Astrocyte (in vitro differentiated cells and primary cell): ENCODE results near the gene NIPSNAP2. TPM values are rescaled to one million over a fixed set of nuclear protein-coding genes. Genes with fewer than 3 reads are reported as not detected.
A peak's percentile ranks its signal among the peaks of the same experiment; 100 is the strongest.

Experiments used
- DNase-seq: peaks from one replicate; pipeline ENCODE4 v3.0.0-alpha.2; 2010; ENCODE audit warnings: low read depth
- FAIRE-seq: peaks from 2 replicates; lab custom pipeline; 2011; peaks lifted over from hg19 to GRCh38; lab: Jason Lieb, UNC
- H2AFZ ChIP-seq: 2 replicates; pipeline ENCODE4 v1.6.0; 2012; ENCODE audit warnings: low read depth, low read length, inconsistent platforms
- H3K27ac ChIP-seq: 2 replicates; pipeline ENCODE4 v1.5.1; 2011; ENCODE audit warnings: low read depth, low read length, inconsistent platforms
- H3K27me3 ChIP-seq: 2 replicates; pipeline ENCODE4 v1.6.0; 2011; ENCODE audit warnings: low read length, inconsistent platforms; ENCODE audit not compliant: insufficient read depth
- H3K36me3 ChIP-seq: 2 replicates; pipeline ENCODE4 v1.5.1; 2011; ENCODE audit warnings: low read length, inconsistent platforms; ENCODE audit not compliant: insufficient read depth
- H3K4me1 ChIP-seq: 2 replicates; pipeline ENCODE4 v1.5.1; 2011; ENCODE audit warnings: low read length, inconsistent platforms; ENCODE audit not compliant: insufficient read depth
- H3K4me2 ChIP-seq: 2 replicates; pipeline ENCODE4 v1.6.0; 2012; ENCODE audit warnings: low read length, inconsistent platforms
- H3K4me3 ChIP-seq: 2 replicates; pipeline ENCODE4 v1.5.1; 2011; ENCODE audit warnings: low read depth, mild to moderate bottlenecking, low read length, inconsistent platforms; ENCODE audit not compliant: insufficient read depth
- H3K79me2 ChIP-seq: 2 replicates; pipeline ENCODE4 v1.6.0; 2012; ENCODE audit warnings: mild to moderate bottlenecking, low read length, inconsistent platforms; ENCODE audit not compliant: insufficient read depth
- H3K9ac ChIP-seq: 2 replicates; pipeline ENCODE4 v1.6.0; 2012; ENCODE audit warnings: mild to moderate bottlenecking, low read length, inconsistent platforms
- H3K9me3 ChIP-seq: 2 replicates; pipeline ENCODE4 v1.5.1; 2012; ENCODE audit warnings: low read depth, mild to moderate bottlenecking, low read length, inconsistent platforms; ENCODE audit not compliant: insufficient read depth
- H4K20me1 ChIP-seq: 2 replicates; pipeline ENCODE4 v1.6.0; 2012; ENCODE audit warnings: low read length, inconsistent platforms; ENCODE audit not compliant: insufficient read depth
- H3K27ac Mint-ChIP-seq: one replicate; pipeline ENCODE4 v1.8.0; 2021; ENCODE audit warnings: mild to moderate bottlenecking, mixed read lengths; ENCODE audit not compliant: unreplicated experiment
- H3K27me3 Mint-ChIP-seq: one replicate; pipeline ENCODE4 v1.8.0; 2021; ENCODE audit warnings: low read depth, mixed read lengths; ENCODE audit not compliant: unreplicated experiment
- H3K36me3 Mint-ChIP-seq: one replicate; pipeline ENCODE4 v1.8.0; 2021; ENCODE audit warnings: low read depth, mixed read lengths; ENCODE audit not compliant: unreplicated experiment
- H3K4me1 Mint-ChIP-seq: one replicate; pipeline ENCODE4 v1.8.0; 2021; ENCODE audit warnings: low read depth, mixed read lengths; ENCODE audit not compliant: unreplicated experiment
- H3K4me3 Mint-ChIP-seq: one replicate; pipeline ENCODE4 v1.8.0; 2021; ENCODE audit warnings: mild to moderate bottlenecking, moderate library complexity, mixed read lengths; ENCODE audit not compliant: unreplicated experiment
- H3K9me3 Mint-ChIP-seq: one replicate; pipeline ENCODE4 v1.8.0; 2021; ENCODE audit warnings: mild to moderate bottlenecking, mixed read lengths; ENCODE audit not compliant: unreplicated experiment
- EZH2 ChIP-seq: IDR thresholded peaks from 2 replicates; pipeline ENCODE4 v1.6.1; 2012; ENCODE audit warnings: mild to moderate bottlenecking, low read length, inconsistent platforms; ENCODE audit not compliant: insufficient read depth
- total RNA-seq: library from RNA; stranded (reverse); gene quantifications from 2 replicates; pipeline ENCODE4 v1.2.1, GENCODE V29; 2021
- TF ChIP-seq, protein P1 (sequence below): IDR thresholded peaks from 2 replicates; pipeline ENCODE4 v1.5.1; 2011; ENCODE audit warnings: low read depth, mild to moderate bottlenecking, inconsistent platforms, low read length, moderate library complexity; ENCODE audit not compliant: insufficient read depth

NIPSNAP2 gene
- total RNA-seq, 1 donor from 2014 or later, result 33.2 TPM

DNA sequence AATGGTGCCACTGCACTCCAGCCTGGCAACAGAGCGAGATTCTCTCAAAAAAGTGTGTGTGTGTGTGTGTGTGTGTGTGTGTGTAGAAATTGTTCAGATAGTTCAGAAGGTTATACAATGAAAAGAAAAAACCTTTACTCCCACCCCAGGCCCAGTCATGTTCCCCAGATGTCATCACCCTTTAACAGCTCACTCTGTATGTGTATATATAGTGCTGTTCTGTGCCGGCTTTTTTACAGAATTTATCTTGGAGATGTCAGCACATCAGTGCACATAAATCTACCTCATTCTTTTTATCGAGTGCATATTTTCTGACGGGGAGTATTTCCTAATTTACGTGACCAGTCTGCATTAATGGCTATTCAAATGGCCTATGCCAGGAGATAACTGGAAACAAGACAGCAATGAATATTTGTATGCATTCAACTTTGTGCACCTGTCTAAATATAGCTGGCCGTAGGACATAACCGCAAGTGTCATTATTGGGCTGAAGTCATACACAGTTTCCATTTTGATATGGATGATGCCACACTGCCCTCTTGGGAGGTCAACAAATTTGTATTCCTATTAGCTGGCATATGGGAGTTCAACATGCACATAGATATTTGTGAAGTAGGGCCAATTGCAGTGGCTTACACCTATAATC is 11.7 kb downstream of the NIPSNAP2 start:
- peaks cover 2% of the 10 kb centered on the region for H3K9me3 Mint-ChIP-seq
- Histone ChIP-seq H3K79me2 (peaks cover 50% of the 10 kb centered on the region), H2AFZ (no peak overlapping the region), H4K20me1 (peaks cover 38% of the 10 kb centered on the region), H3K4me3 (no peak overlapping the region), H3K27me3 (no peaks in the 10 kb centered on the region), H3K36me3 (peaks cover 16% of the 10 kb centered on the region), H3K9me3 (no peaks in the 10 kb centered on the region), H3K27ac (no peak overlapping the region), H3K9ac (no peak overlapping the region), H3K4me2 (no peak overlapping the region), H3K4me1 (peaks cover 8% of the 10 kb centered on the region)
- FAIRE-seq, result no peak
- TF ChIP-seq, protein P1, sequence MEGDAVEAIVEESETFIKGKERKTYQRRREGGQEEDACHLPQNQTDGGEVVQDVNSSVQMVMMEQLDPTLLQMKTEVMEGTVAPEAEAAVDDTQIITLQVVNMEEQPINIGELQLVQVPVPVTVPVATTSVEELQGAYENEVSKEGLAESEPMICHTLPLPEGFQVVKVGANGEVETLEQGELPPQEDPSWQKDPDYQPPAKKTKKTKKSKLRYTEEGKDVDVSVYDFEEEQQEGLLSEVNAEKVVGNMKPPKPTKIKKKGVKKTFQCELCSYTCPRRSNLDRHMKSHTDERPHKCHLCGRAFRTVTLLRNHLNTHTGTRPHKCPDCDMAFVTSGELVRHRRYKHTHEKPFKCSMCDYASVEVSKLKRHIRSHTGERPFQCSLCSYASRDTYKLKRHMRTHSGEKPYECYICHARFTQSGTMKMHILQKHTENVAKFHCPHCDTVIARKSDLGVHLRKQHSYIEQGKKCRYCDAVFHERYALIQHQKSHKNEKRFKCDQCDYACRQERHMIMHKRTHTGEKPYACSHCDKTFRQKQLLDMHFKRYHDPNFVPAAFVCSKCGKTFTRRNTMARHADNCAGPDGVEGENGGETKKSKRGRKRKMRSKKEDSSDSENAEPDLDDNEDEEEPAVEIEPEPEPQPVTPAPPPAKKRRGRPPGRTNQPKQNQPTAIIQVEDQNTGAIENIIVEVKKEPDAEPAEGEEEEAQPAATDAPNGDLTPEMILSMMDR, result no peak
- no peak for TF ChIP-seq EZH2
- H3K4me3 Mint-ChIP-seq, result no peak overlapping the region
- DNase-seq, result no peak
- peaks cover 6% of the 10 kb centered on the region for H3K4me1 Mint-ChIP-seq
- H3K27ac Mint-ChIP-seq, result no peak overlapping the region
- H3K27me3 Mint-ChIP-seq, result no peaks in the 10 kb centered on the region
- peaks cover 6% of the 10 kb centered on the region for H3K36me3 Mint-ChIP-seq

DNA sequence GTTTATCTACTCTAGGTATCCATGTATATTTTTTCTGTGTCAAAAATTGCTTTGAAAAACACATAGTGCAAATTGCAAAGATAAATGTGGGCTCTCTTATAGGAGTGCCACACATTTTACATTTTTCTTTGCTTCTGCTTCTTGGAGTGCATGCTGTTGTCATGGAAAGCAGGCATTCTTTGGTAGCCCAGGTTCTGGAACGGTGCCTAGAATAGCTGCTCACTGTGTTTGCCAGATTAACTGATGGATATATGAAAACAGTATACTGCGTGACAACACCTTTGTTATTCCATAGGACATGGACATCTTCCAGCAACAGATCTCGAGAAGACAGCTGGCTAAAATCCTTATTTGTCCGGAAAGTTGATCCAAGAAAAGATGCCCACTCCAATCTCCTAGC is 13.4 kb downstream of the NIPSNAP2 start:
- Histone ChIP-seq H3K9ac (no peak overlapping the region), H4K20me1 (peaks cover 29% of the 10 kb centered on the region), H3K4me2 (peak overlapping the region; percentile 56), H3K4me1 (peaks cover 8% of the 10 kb centered on the region), H2AFZ (no peak overlapping the region), H3K36me3 (peaks cover 24% of the 10 kb centered on the region), H3K4me3 (no peak overlapping the region), H3K27ac (peak overlapping the region; percentile 23), H3K79me2 (peaks cover 33% of the 10 kb centered on the region), H3K27me3 (no peaks in the 10 kb centered on the region), H3K9me3 (no peaks in the 10 kb centered on the region)
- Mint-ChIP-seq H3K9me3 (peaks cover 2% of the 10 kb centered on the region), H3K36me3 (peaks cover 8% of the 10 kb centered on the region), H3K4me1 (peaks cover 6% of the 10 kb centered on the region), H3K4me3 (no peak overlapping the region), H3K27me3 (no peaks in the 10 kb centered on the region), H3K27ac (peak overlapping the region; percentile 8)
- DNase-seq, result peak; percentile 75
- TF ChIP-seq, protein P1, result no peak
- TF ChIP-seq EZH2, result no peak
- FAIRE-seq, result peak; percentile 45

DNA sequence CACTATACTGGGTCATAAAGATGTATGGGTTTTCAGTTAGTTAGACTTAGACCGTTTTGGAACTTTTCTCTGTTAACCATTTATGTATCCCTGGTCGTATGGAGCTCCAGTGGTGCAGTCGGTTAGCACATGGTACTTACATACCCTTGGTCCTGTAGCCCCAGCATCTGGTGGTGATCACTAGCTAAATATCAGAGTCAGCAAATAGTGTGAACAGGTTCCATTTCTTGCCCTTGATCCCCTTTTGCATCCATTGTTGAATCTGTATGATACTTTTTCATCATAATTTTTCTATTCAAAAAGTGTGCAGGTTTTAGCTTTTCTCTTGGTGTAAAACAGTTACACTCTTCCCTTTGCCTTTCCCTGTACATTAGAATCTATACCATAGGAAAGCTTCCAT is 15.9 kb downstream of the NIPSNAP2 start:
- peaks cover 16% of the 10 kb centered on the region for H4K20me1 ChIP-seq
- H3K79me2 ChIP-seq, result peaks cover 12% of the 10 kb centered on the region
- no peaks in the 10 kb centered on the region for H3K9me3 ChIP-seq
- no peak overlapping the region for H3K4me3 ChIP-seq
- peaks cover 6% of the 10 kb centered on the region for H3K4me1 Mint-ChIP-seq
- H3K4me3 Mint-ChIP-seq, result no peak overlapping the region
- no peaks in the 10 kb centered on the region for H3K27me3 Mint-ChIP-seq
- H3K36me3 ChIP-seq, result peaks cover 43% of the 10 kb centered on the region
- H3K9ac ChIP-seq, result no peak overlapping the region
- DNase-seq, result no peak
- H3K4me2 ChIP-seq, result no peak overlapping the region
- H3K27ac Mint-ChIP-seq, result no peak overlapping the region
- FAIRE-seq, result no peak
- peaks cover 8% of the 10 kb centered on the region for H3K4me1 ChIP-seq
- H3K27me3 ChIP-seq, result no peaks in the 10 kb centered on the region
- H2AFZ ChIP-seq, result no peak overlapping the region
- H3K36me3 Mint-ChIP-seq, result peaks cover 8% of the 10 kb centered on the region
- no peak for TF ChIP-seq EZH2
- TF ChIP-seq, protein P1, result no peak
- no peak overlapping the region for H3K27ac ChIP-seq
- peaks cover 2% of the 10 kb centered on the region for H3K9me3 Mint-ChIP-seq
